ENCODE measurements around the gene BMPR1A. TPM values are rescaled to one million over a fixed set of nuclear protein-coding genes. Genes with fewer than 3 reads are reported as not detected.

Gene BMPR1A
- total RNA-seq, 2 experiments from 2014 or later: 0.47 to 1.1 TPM

DNA sequence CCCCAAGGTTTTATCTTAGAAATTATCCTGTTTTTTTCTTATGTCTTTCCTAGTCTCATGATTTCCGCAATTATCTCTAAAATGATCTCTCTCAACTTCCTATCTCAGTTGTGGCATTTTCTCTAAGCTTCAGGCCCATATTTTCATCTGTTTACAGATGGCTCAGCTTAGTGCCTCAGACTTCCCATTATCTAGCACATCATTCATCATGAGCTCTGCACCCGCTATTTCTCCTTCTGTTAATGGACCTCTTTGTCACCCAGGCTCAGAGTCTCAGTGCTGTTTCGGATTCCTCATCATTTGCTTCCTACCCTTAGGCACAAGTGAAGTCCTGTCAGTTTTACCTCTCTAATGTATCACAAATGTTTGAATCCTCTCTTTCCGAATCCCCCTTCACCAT is 84.1 kb downstream of the BMPR1A start:
- Histone ChIP-seq H3K27ac (ENCODE audit: low read depth, low read length, poor library complexity, severe bottlenecking) (no peak overlapping the region), H3K4me2 (ENCODE audit: low read length) (no peak overlapping the region), H4K20me1 (ENCODE audit: insufficient read depth, low read length) (no peaks in the 10 kb centered on the region), H3K36me3 (ENCODE audit: insufficient read depth, low read length) (no peaks in the 10 kb centered on the region), H2AFZ (ENCODE audit: low read length) (no peak overlapping the region), H3K4me1 (ENCODE audit: insufficient read depth, low read length, poor library complexity, severe bottlenecking) (no peaks in the 10 kb centered on the region), H3K4me3 (ENCODE audit: low read depth, low read length, poor library complexity, severe bottlenecking) (no peak overlapping the region), H3K9me3 (ENCODE audit: low read length) (no peaks in the 10 kb centered on the region), H3K79me2 (ENCODE audit: insufficient read depth, low read depth, low read length) (no peaks in the 10 kb centered on the region), H3K9me2 (ENCODE audit: insufficient read depth, low read length) (no peaks in the 10 kb centered on the region)
- no peak for DNase-seq (ENCODE audit: low spot score)
- ChIA-PET POLR2A (interaction anchor here (0.5 kb wide), 1 partner anchor 106 kb away, joined by 7 read pairs; no protein-coding TSS in a partner anchor), CTCF (ENCODE audit: unreplicated experiment) (no interaction called here)
- intact Hi-C loops (cut with micrococcal nuclease; ENCODE audit: unreplicated experiment): no loop called here
- TF ChIP-seq EZH2phosphoT487 (IDR thresholded peaks at IDR 0.05; ENCODE audit: borderline replicate concordance, low read depth, low read length): no peak
- TF ChIP-seq, protein P1, sequence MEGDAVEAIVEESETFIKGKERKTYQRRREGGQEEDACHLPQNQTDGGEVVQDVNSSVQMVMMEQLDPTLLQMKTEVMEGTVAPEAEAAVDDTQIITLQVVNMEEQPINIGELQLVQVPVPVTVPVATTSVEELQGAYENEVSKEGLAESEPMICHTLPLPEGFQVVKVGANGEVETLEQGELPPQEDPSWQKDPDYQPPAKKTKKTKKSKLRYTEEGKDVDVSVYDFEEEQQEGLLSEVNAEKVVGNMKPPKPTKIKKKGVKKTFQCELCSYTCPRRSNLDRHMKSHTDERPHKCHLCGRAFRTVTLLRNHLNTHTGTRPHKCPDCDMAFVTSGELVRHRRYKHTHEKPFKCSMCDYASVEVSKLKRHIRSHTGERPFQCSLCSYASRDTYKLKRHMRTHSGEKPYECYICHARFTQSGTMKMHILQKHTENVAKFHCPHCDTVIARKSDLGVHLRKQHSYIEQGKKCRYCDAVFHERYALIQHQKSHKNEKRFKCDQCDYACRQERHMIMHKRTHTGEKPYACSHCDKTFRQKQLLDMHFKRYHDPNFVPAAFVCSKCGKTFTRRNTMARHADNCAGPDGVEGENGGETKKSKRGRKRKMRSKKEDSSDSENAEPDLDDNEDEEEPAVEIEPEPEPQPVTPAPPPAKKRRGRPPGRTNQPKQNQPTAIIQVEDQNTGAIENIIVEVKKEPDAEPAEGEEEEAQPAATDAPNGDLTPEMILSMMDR (conservative IDR thresholded peaks at IDR 0.05; ENCODE audit: low read length): no peak
- no TSS peak for BruUV-seq (replicated peaks)

DNA sequence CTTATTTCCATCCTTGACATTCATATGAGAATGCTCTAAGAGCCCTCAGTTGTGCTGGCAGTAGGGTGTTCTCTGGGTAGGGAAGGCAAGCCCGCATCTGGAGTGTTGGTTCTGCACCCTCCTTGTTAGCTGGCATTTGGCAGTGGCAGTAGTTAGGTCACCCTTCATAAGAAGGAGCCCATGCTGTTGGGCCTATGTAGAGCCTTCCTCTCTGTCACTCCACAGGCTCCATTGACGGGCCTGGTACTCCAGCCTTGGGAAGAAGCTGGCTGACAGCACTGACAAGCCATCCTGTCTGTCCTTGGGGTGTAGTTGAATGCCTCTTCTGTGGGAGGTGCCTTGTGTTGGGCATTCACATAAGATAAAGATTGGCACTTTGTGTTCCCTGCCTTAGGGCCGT is 89.7 kb downstream of the BMPR1A start:
- H3K9me3 ChIP-seq (ENCODE audit: low read length): no peaks in the 10 kb centered on the region
- no TSS peak for BruUV-seq (replicated peaks)
- intact Hi-C loops (cut with micrococcal nuclease; ENCODE audit: unreplicated experiment): no loop called here
- ChIA-PET POLR2A (interaction anchor here (0.7 kb wide), 1 partner anchor 13 kb away, joined by 3 read pairs; no protein-coding TSS in a partner anchor), CTCF (ENCODE audit: unreplicated experiment) (no interaction called here)
- H3K36me3 ChIP-seq (ENCODE audit: insufficient read depth, low read length): no peaks in the 10 kb centered on the region
- no peak overlapping the region for H2AFZ ChIP-seq (ENCODE audit: low read length)
- no peaks in the 10 kb centered on the region for H3K4me1 ChIP-seq (ENCODE audit: insufficient read depth, low read length, poor library complexity, severe bottlenecking)
- no peak overlapping the region for H3K4me3 ChIP-seq (ENCODE audit: low read depth, low read length, poor library complexity, severe bottlenecking)
- no peak overlapping the region for H3K27ac ChIP-seq (ENCODE audit: low read depth, low read length, poor library complexity, severe bottlenecking)
- DNase-seq (ENCODE audit: low spot score): no peak
- no peaks in the 10 kb centered on the region for H3K9me2 ChIP-seq (ENCODE audit: insufficient read depth, low read length)
- H3K4me2 ChIP-seq (ENCODE audit: low read length): no peak overlapping the region
- TF ChIP-seq EZH2phosphoT487 (IDR thresholded peaks at IDR 0.05; ENCODE audit: borderline replicate concordance, low read depth, low read length): no peak
- TF ChIP-seq, protein P1 (conservative IDR thresholded peaks at IDR 0.05; ENCODE audit: low read length): no peak
- no peaks in the 10 kb centered on the region for H3K79me2 ChIP-seq (ENCODE audit: insufficient read depth, low read depth, low read length)
- H4K20me1 ChIP-seq (ENCODE audit: insufficient read depth, low read length): no peaks in the 10 kb centered on the region

- H3K36me3 ChIP-seq (ENCODE audit: insufficient read depth, low read length): no peaks in the 10 kb centered on the region
- no peak for DNase-seq (ENCODE audit: low spot score)
- H4K20me1 ChIP-seq (ENCODE audit: insufficient read depth, low read length): no peaks in the 10 kb centered on the region
- H3K9me2 ChIP-seq (ENCODE audit: insufficient read depth, low read length): no peaks in the 10 kb centered on the region
- TF ChIP-seq EZH2phosphoT487 (IDR thresholded peaks at IDR 0.05; ENCODE audit: borderline replicate concordance, low read depth, low read length): no peak
- TF ChIP-seq, protein P1 (conservative IDR thresholded peaks at IDR 0.05; ENCODE audit: low read length): no peak
- no peak overlapping the region for H2AFZ ChIP-seq (ENCODE audit: low read length)
- H3K4me3 ChIP-seq (ENCODE audit: low read depth, low read length, poor library complexity, severe bottlenecking): no peak overlapping the region
- no TSS peak for BruUV-seq (replicated peaks)
- H3K9me3 ChIP-seq (ENCODE audit: low read length): no peaks in the 10 kb centered on the region
- intact Hi-C loops (cut with micrococcal nuclease; ENCODE audit: unreplicated experiment): no loop called here
- H3K27ac ChIP-seq (ENCODE audit: low read depth, low read length, poor library complexity, severe bottlenecking): no peak overlapping the region
- H3K4me2 ChIP-seq (ENCODE audit: low read length): no peak overlapping the region
- H3K4me1 ChIP-seq (ENCODE audit: insufficient read depth, low read length, poor library complexity, severe bottlenecking): no peaks in the 10 kb centered on the region
- no peaks in the 10 kb centered on the region for H3K79me2 ChIP-seq (ENCODE audit: insufficient read depth, low read depth, low read length)
- POLR2A ChIA-PET: interaction anchor here (1.0 kb wide), 1 partner anchor 29 kb away, joined by 3 read pairs; no protein-coding TSS in a partner anchor
- CTCF ChIA-PET (ENCODE audit: unreplicated experiment): no interaction called here
These were observed 92.3 kb downstream of the BMPR1A start for GRCh38 chr10:86848747-86849146.

All from OCI-LY7 (cell line).